ENCODE results near the gene ZC3H18. TPM values are rescaled to one million over a fixed set of nuclear protein-coding genes. Genes with fewer than 3 reads are reported as not detected.

The ZC3H18 gene
- total RNA-seq, 1 experiment from 2014 or later = 61.8 TPM

DNA sequence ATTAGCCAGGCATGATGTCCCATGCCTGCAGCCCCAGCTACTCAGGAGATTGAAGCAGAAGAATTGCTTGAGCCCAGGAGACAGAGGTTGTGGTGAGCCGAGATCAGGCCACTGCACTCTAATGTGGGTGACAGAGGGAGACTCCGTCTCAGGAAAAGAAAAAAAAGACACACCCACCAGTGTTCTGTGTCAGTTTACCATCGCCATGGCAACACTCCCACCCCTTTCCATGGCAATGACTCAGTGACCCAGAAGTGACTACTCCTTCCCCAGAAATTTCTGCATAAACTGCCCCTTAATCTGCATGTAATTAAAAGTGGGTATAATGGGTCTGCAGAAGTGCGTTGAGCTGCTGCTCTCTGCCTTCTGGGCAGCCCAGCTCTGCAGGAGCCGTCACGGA is 4.0 kb upstream of the ZC3H18 start:
- ATAC-seq (no peak), DNase-seq (ENCODE audit: low spot score) (no peak)
- ChIA-PET POLR2A (no interaction called here), CTCF (no interaction called here)
- H3K4me3 Mint-ChIP-seq = no peak overlapping the region
- no peaks in the 10 kb centered on the region for H3K9me3 Mint-ChIP-seq
- H3K27me3 Mint-ChIP-seq (ENCODE audit: low read depth) = peaks cover 10% of the 10 kb centered on the region
- no peaks in the 10 kb centered on the region for H3K36me3 Mint-ChIP-seq
- no peak for TF ChIP-seq MYBL2 (CRISPR knock-in tag; IDR thresholded peaks at IDR 0.05)
- no peak for TF ChIP-seq HMGA2 (CRISPR knock-in tag; IDR thresholded peaks at IDR 0.05)
- no peak for TF ChIP-seq ZNF263 (CRISPR knock-in tag; IDR thresholded peaks at IDR 0.05; ENCODE audit: low read depth)
- no peak for TF ChIP-seq FOXP1 (CRISPR knock-in tag; IDR thresholded peaks at IDR 0.05; ENCODE audit: borderline replicate concordance)
- TF ChIP-seq ZNF121 (CRISPR knock-in tag; IDR thresholded peaks at IDR 0.05) = no peak
- TF ChIP-seq ZNF671 (CRISPR knock-in tag; IDR thresholded peaks at IDR 0.05) = no peak
- TF ChIP-seq FOXP4 (CRISPR knock-in tag; IDR thresholded peaks at IDR 0.05) = no peak
- TF ChIP-seq ELF4 (CRISPR knock-in tag; IDR thresholded peaks at IDR 0.05; ENCODE audit: low read depth) = no peak
- no peak for TF ChIP-seq FOXK1 (CRISPR knock-in tag; IDR thresholded peaks at IDR 0.05)
- no peak for TF ChIP-seq PREB (CRISPR knock-in tag; IDR thresholded peaks at IDR 0.05; ENCODE audit: borderline replicate concordance)
- no peak for TF ChIP-seq ZMAT4 (CRISPR knock-in tag; IDR thresholded peaks at IDR 0.05)
- TF ChIP-seq, protein P1, sequence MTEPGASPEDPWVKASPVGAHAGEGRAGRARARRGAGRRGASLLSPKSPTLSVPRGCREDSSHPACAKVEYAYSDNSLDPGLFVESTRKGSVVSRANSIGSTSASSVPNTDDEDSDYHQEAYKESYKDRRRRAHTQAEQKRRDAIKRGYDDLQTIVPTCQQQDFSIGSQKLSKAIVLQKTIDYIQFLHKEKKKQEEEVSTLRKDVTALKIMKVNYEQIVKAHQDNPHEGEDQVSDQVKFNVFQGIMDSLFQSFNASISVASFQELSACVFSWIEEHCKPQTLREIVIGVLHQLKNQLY (CRISPR knock-in tag; IDR thresholded peaks at IDR 0.05) = no peak
- H3K27ac Mint-ChIP-seq = no peak overlapping the region
- peaks cover 6% of the 10 kb centered on the region for H3K4me1 Mint-ChIP-seq

GRCh38 chr16:88568710-88569613 is 1.2 kb upstream of the ZC3H18 start:
- H3K4me1 Mint-ChIP-seq = peaks cover 15% of the 10 kb centered on the region
- no peaks in the 10 kb centered on the region for H3K9me3 Mint-ChIP-seq
- no peaks in the 10 kb centered on the region for H3K27me3 Mint-ChIP-seq (ENCODE audit: low read depth)
- H3K36me3 Mint-ChIP-seq = peaks cover 10% of the 10 kb centered on the region; the same call in 1 of the 2 replicates
- TF ChIP-seq ZBTB43 (CRISPR knock-in tag; IDR thresholded peaks at IDR 0.05) (no peak), ZNF396 (CRISPR knock-in tag; IDR thresholded peaks at IDR 0.05; ENCODE audit: borderline replicate concordance) (no peak), ESRRA (CRISPR knock-in tag; IDR thresholded peaks at IDR 0.05; ENCODE audit: borderline replicate concordance) (no peak), ZNF416 (CRISPR knock-in tag; IDR thresholded peaks at IDR 0.05) (no peak), FOXP1 (CRISPR knock-in tag; IDR thresholded peaks at IDR 0.05; ENCODE audit: borderline replicate concordance) (no peak), EMX1 (CRISPR knock-in tag; IDR thresholded peaks at IDR 0.05) (no peak), ATF2 (CRISPR knock-in tag; IDR thresholded peaks at IDR 0.05; ENCODE audit: borderline replicate concordance, low read depth) (no peak), MYBL2 (CRISPR knock-in tag; IDR thresholded peaks at IDR 0.05) (no peak), ATF6 (CRISPR knock-in tag; IDR thresholded peaks at IDR 0.05) (no peak)
- TF ChIP-seq, protein P1 (CRISPR knock-in tag; IDR thresholded peaks at IDR 0.05) = no peak
- peak overlapping the region; percentile 74 for H3K4me3 Mint-ChIP-seq
- ATAC-seq (no peak), DNase-seq (ENCODE audit: low spot score) (no peak)
- H3K27ac Mint-ChIP-seq = peak overlapping the region; percentile 55; the same call in 1 of the 2 replicates
- ChIA-PET CTCF (interaction anchor here (1.4 to 2.4 kb wide), 3 partner anchors 9 to 42 kb away, joined by 3 to 41 read pairs (median 3); no protein-coding TSS in a partner anchor), POLR2A (no interaction called here)

Measured in WTC11 (cell line).